OCI-LY3 (cell line): Measurements from ENCODE around the gene LDHAL6B.

Experiments
- CTCF ChIP-seq: fragments of 200-600, 300-600 bp; sonication (generic); IDR thresholded peaks from 2 replicates; pipeline ENCODE4 v1.5.1; 2014; ENCODE audit warnings: antibody characterized with exemption, low read length, low read depth
- EZH2phosphoT487 ChIP-seq: fragments of 200-600 bp; shearing (Covaris generic); IDR thresholded peaks from 2 replicates; pipeline ENCODE4 v1.6.1; 2018; ENCODE audit warnings: antibody characterized with exemption, mixed run types, low read depth

- no peak for TF ChIP-seq CTCF
- TF ChIP-seq EZH2phosphoT487, result no peak
Observed at GRCh38 chr15:59255680-59256336, 49.2 kb downstream of the LDHAL6B start.
